Measurements from ENCODE around the gene PC. TPM values are rescaled to one million over a fixed set of nuclear protein-coding genes. Genes with fewer than 3 reads are reported as not detected.

The PC gene
- total RNA-seq, 1 donor from 2014 or later: 13.5 TPM

GRCh38 chr11:66845876-66846212, 112.3 kb downstream of the PC start:
- Histone ChIP-seq H3K27me3 (no peaks in the 10 kb centered on the region), H3K9me3 (no peaks in the 10 kb centered on the region), H3K27ac (no peak overlapping the region), H3K4me3 (no peak overlapping the region), H3K36me3 (peaks cover 9 to 33% of the 10 kb centered on the region in 2 donors), H3K4me1 (peaks cover 12 to 23% of the 10 kb centered on the region in 2 donors)
- intact Hi-C loops (cut with DNase I): no loop called here
- no peak for TF ChIP-seq CTCF (IDR thresholded peaks at IDR 0.05)
- DNase-seq (ENCODE audit: low spot score in 2 of 2): peak in 1 of 2 donors; percentile 58

GRCh38 chr11:66845143-66845875, 112.9 kb downstream of the PC start:
- TF ChIP-seq CTCF (IDR thresholded peaks at IDR 0.05): no peak
- no peak for DNase-seq (ENCODE audit: low spot score in 2 of 2)

GRCh38 chr11:66844496-66845142, 113.6 kb downstream of the PC start:
- TF ChIP-seq CTCF (IDR thresholded peaks at IDR 0.05): no peak
- intact Hi-C loops (cut with DNase I): loop anchor here (5.0 kb wide), 2 partner anchors 128 to 377 kb away; partner anchors contain the start of gene PELI3
- Histone ChIP-seq H3K9me3 (no peaks in the 10 kb centered on the region), H3K4me3 (peak overlapping the region in 1 of 2 donors; percentile 76), H3K27me3 (no peaks in the 10 kb centered on the region), H3K27ac (no peak overlapping the region), H3K4me1 (peaks cover 12 to 23% of the 10 kb centered on the region in 2 donors), H3K36me3 (peaks cover 9 to 32% of the 10 kb centered on the region in 2 donors)
- DNase-seq (ENCODE audit: low spot score in 2 of 2): no peak

More at GRCh38 chr11:66845143-66845875, 112.9 kb downstream of the PC start:
- Histone ChIP-seq H3K27ac (no peak overlapping the region), H3K4me3 (no peak overlapping the region), H3K9me3 (no peaks in the 10 kb centered on the region), H3K36me3 (peaks cover 9 to 32% of the 10 kb centered on the region in 2 donors), H3K27me3 (no peaks in the 10 kb centered on the region), H3K4me1 (peaks cover 12 to 23% of the 10 kb centered on the region in 2 donors)
- intact Hi-C loops (cut with DNase I): no loop called here

- no peak for DNase-seq (ENCODE audit: low spot score in 2 of 2)
- Histone ChIP-seq H3K9me3 (no peaks in the 10 kb centered on the region), H3K27ac (peak overlapping the region; percentile 93 to 99), H3K4me1 (peaks cover 12 to 23% of the 10 kb centered on the region in 2 donors), H3K36me3 (peaks cover 9 to 32% of the 10 kb centered on the region in 2 donors), H3K4me3 (peak overlapping the region; percentile 76 to 90), H3K27me3 (no peaks in the 10 kb centered on the region)
- intact Hi-C loops (cut with DNase I): loop anchor here (1.0 to 5.0 kb wide), 4 partner anchors 12 to 499 kb away; partner anchors contain the start of genes BRMS1 and PELI3
- no peak for TF ChIP-seq CTCF (IDR thresholded peaks at IDR 0.05)
Observed at GRCh38 chr11:66843776-66844495, 114.2 kb downstream of the PC start.

GRCh38 chr11:66842896-66843775, 115.0 kb downstream of the PC start, which contains the start of gene RCE1:
Gene RCE1 (plus strand): TSS chr11:66843441. CDS start chr11:66843456, 15 bp downstream.
- DNase-seq (ENCODE audit: low spot score in 2 of 2): peak; percentile 56 to 92
- H3K4me3 ChIP-seq: peak within 1 kb of the TSS; percentile 76 to 90
- TF ChIP-seq CTCF (IDR thresholded peaks at IDR 0.05): no peak
- intact Hi-C loops (cut with DNase I): loop anchor here (1.0 to 5.0 kb wide), 4 partner anchors 13 to 498 kb away; partner anchors contain the start of genes BRMS1 and PELI3
- peaks cover 5 to 32% of the 10 kb centered on the region in 2 donors for H3K36me3 ChIP-seq
- H3K9me3 ChIP-seq: no peaks in the 10 kb centered on the region
- no peaks in the 10 kb centered on the region for H3K27me3 ChIP-seq
- peak within 1 kb of the TSS; percentile 93 to 99 for H3K27ac ChIP-seq
- peaks cover 12 to 23% of the 10 kb centered on the region in 2 donors for H3K4me1 ChIP-seq

Data from ascending aorta (tissue), 2 donors.